Brain microvascular endothelial cell (primary cell): ENCODE measurements around the gene GH2.
A peak's percentile ranks its signal among the peaks of the same experiment; 100 is the strongest.

Experiments used
- DNase-seq: peaks from one replicate; pipeline ENCODE4 v3.0.0-alpha.2; 2020
- H3K27ac ChIP-seq: fragments of 250-450 bp; sonication (Bioruptor Pico); 2 replicates; pipeline ENCODE4 v1.5.1; 2020; ENCODE audit warnings: mild to moderate bottlenecking, moderate library complexity
- H3K27me3 ChIP-seq: fragments of 250-450 bp; sonication (Bioruptor Pico); replicated peaks from 2 replicates; pipeline ENCODE4 v1.5.1; 2020; ENCODE audit warnings: mild to moderate bottlenecking
- H3K36me3 ChIP-seq: fragments of 250-450 bp; sonication (Bioruptor Pico); replicated peaks from 2 replicates; pipeline ENCODE4 v1.5.1; 2020; ENCODE audit warnings: mild to moderate bottlenecking
- H3K4me3 ChIP-seq: 2 replicates; pipeline ENCODE4 v1.5.1; 2011; ENCODE audit warnings: low read depth, mild to moderate bottlenecking, control low read depth, low read length, moderate library complexity
- in situ Hi-C: cut with HindIII; loops from 2 replicates; pipeline ENCODE4 v1.10.0; 2017; ENCODE audit warnings: low sequenced_read_pairs, low pct_ligation_motif_present
- TF ChIP-seq, protein P1 (sequence below): IDR thresholded peaks from 2 replicates; pipeline ENCODE4 v1.5.1; 2011; ENCODE audit warnings: low read depth, mild to moderate bottlenecking, moderate library complexity, low read length, control low read depth, inconsistent platforms; ENCODE audit errors: missing control alignments

Gene GH2

DNA sequence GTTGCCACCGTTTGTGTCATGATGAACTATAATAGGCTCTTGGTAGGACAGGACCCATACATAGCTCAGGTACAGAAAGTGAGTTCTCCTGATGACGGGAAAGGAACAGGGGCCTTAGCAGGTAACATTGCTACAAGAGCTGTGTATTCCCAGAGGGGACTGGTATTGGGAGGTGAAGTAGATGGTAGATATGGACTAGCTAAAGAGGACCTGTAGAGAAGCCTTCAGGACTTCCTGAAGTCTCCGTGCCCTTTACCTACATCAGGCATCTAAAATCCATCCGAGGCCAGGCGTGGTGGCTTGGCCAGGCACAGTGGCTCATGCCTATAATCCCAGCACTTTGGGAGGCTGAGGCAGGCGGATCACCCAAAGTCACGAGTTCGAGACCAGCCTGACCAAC is 26.6 kb downstream of the GH2 start:
- in situ Hi-C loops, result no loop called here
- TF ChIP-seq, protein P1, sequence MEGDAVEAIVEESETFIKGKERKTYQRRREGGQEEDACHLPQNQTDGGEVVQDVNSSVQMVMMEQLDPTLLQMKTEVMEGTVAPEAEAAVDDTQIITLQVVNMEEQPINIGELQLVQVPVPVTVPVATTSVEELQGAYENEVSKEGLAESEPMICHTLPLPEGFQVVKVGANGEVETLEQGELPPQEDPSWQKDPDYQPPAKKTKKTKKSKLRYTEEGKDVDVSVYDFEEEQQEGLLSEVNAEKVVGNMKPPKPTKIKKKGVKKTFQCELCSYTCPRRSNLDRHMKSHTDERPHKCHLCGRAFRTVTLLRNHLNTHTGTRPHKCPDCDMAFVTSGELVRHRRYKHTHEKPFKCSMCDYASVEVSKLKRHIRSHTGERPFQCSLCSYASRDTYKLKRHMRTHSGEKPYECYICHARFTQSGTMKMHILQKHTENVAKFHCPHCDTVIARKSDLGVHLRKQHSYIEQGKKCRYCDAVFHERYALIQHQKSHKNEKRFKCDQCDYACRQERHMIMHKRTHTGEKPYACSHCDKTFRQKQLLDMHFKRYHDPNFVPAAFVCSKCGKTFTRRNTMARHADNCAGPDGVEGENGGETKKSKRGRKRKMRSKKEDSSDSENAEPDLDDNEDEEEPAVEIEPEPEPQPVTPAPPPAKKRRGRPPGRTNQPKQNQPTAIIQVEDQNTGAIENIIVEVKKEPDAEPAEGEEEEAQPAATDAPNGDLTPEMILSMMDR, result no peak
- Histone ChIP-seq H3K27ac (no peak overlapping the region), H3K4me3 (no peak overlapping the region), H3K36me3 (no peaks in the 10 kb centered on the region), H3K27me3 (no peaks in the 10 kb centered on the region)
- no peak for DNase-seq

- no peak for DNase-seq
- Histone ChIP-seq H3K4me3 (no peak overlapping the region), H3K27me3 (no peaks in the 10 kb centered on the region), H3K36me3 (no peaks in the 10 kb centered on the region), H3K27ac (no peak overlapping the region)
- in situ Hi-C loops, result no loop called here
- TF ChIP-seq, protein P1, result no peak
Observed at GRCh38 chr17:63854709-63855108, 27.0 kb downstream of the GH2 start.

DNA sequence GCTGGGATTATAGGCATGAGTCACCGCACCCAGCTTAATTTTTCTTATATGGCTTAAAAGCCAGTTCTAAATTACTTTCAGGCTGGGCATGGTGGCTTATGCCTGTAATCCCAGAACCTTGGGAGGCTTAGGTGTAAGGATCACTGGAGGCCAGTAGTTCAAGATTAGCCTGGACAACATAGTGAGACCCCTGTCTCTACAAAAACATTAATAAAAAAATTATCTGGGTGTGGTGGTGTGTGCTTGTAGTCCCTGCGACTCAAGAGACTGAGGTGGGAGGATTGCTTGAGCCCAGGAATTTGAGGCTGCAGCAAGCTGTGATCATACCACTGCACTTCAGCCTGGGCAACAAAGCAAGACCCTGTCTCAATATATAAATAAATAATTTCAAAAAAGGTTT is 28.5 kb downstream of the GH2 start:
- in situ Hi-C loops, result no loop called here
- TF ChIP-seq, protein P1, result no peak
- DNase-seq, result no peak
- no peak overlapping the region for H3K4me3 ChIP-seq
- H3K36me3 ChIP-seq, result no peaks in the 10 kb centered on the region
- no peaks in the 10 kb centered on the region for H3K27me3 ChIP-seq
- H3K27ac ChIP-seq, result no peak overlapping the region

GRCh38 chr17:63850401-63850800 is 31.3 kb downstream of the GH2 start:
- DNase-seq, result no peak
- TF ChIP-seq, protein P1, result no peak
- no peak overlapping the region for H3K4me3 ChIP-seq
- H3K27me3 ChIP-seq, result no peaks in the 10 kb centered on the region
- no peaks in the 10 kb centered on the region for H3K36me3 ChIP-seq
- H3K27ac ChIP-seq, result no peak overlapping the region
- in situ Hi-C loops, result no loop called here

DNA sequence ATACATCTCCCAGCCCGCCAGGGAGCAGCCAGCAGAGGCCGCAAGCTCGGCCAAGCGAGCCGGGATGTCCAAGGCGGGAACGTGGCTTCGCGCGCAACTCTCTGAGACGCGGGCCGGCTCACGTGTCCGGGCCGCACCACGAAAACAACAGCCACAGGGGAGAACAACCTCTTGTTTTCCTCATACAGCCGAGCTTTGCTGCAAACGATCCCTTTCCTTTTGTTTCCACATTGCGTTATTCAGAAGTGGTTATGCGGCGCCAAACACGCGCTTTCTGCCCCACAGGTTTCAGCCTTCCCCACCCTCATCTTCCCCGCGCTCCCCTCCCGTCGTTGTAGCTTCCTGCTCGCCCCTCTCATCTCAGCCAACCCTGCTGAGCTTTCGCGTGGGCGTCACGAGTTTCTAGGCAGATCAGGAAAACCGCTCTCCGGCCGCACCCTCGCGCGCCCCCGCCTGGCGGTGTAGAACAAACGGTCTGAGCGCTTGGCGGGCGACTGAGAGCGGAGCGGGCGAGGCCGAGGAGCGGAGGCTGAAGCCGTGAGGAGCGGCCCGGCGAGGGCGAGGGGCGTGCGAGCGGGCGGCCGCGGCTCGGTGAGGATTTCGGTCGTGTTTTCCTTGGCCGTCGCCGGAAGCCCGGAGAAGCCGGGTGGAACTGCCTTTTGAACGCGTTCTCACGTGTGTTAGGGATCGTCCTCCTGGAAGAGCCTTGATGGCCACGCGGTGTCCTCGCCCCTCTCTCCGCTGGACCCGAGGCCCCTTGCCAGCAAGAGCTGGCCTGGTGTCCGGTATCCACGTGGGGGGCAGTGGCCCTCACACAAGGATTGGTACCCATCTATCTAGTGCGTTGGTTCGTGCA is 32.7 kb downstream of the GH2 start:
- peak overlapping the region; percentile 41 for H3K4me3 ChIP-seq
- TF ChIP-seq, protein P1, result peak; percentile 71
- H3K27ac ChIP-seq, result peak overlapping the region; percentile 70
- peak; percentile 86 for DNase-seq
- H3K36me3 ChIP-seq, result no peaks in the 10 kb centered on the region
- no peaks in the 10 kb centered on the region for H3K27me3 ChIP-seq
- in situ Hi-C loops, result no loop called here
